Measurements from ENCODE around the gene ZEB2.

GRCh38 chr2:144480285-144480684, 39.6 kb downstream of the ZEB2 start:
- no peak for TF ChIP-seq POLR2A (IDR thresholded peaks at IDR 0.05)
- TF ChIP-seq CTCF (IDR thresholded peaks at IDR 0.05) = no peak
